ENCODE results near the gene DGLUCY. TPM values are rescaled to one million over a fixed set of nuclear protein-coding genes. Genes with fewer than 3 reads are reported as not detected.

The DGLUCY gene
- total and polyA plus RNA-seq, 2 of the 8 experiments (the other 6 are each of a cell fraction or from before 2014, with no cell fraction given): 24.9 to 31.8 TPM

DNA sequence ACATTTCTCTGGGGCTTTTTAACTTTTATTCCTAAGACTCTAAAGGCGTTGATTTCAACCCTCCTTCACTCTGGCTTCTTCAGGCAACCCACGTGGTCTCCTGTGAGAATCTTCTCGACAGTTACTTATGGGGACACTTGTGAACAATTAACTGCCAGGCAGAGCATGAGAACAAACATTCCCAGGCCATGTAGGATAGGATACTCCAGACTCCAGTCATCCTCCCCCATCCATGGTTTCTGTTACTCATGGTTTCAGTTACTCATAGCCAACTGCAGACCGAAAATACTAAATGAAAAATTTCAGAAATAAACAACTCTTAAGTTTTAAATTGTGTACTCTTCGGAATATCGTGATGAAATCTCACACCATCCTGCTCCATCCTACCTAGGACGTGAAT is 111.2 kb downstream of the DGLUCY start (continued):
- TF ChIP-seq, protein P1, sequence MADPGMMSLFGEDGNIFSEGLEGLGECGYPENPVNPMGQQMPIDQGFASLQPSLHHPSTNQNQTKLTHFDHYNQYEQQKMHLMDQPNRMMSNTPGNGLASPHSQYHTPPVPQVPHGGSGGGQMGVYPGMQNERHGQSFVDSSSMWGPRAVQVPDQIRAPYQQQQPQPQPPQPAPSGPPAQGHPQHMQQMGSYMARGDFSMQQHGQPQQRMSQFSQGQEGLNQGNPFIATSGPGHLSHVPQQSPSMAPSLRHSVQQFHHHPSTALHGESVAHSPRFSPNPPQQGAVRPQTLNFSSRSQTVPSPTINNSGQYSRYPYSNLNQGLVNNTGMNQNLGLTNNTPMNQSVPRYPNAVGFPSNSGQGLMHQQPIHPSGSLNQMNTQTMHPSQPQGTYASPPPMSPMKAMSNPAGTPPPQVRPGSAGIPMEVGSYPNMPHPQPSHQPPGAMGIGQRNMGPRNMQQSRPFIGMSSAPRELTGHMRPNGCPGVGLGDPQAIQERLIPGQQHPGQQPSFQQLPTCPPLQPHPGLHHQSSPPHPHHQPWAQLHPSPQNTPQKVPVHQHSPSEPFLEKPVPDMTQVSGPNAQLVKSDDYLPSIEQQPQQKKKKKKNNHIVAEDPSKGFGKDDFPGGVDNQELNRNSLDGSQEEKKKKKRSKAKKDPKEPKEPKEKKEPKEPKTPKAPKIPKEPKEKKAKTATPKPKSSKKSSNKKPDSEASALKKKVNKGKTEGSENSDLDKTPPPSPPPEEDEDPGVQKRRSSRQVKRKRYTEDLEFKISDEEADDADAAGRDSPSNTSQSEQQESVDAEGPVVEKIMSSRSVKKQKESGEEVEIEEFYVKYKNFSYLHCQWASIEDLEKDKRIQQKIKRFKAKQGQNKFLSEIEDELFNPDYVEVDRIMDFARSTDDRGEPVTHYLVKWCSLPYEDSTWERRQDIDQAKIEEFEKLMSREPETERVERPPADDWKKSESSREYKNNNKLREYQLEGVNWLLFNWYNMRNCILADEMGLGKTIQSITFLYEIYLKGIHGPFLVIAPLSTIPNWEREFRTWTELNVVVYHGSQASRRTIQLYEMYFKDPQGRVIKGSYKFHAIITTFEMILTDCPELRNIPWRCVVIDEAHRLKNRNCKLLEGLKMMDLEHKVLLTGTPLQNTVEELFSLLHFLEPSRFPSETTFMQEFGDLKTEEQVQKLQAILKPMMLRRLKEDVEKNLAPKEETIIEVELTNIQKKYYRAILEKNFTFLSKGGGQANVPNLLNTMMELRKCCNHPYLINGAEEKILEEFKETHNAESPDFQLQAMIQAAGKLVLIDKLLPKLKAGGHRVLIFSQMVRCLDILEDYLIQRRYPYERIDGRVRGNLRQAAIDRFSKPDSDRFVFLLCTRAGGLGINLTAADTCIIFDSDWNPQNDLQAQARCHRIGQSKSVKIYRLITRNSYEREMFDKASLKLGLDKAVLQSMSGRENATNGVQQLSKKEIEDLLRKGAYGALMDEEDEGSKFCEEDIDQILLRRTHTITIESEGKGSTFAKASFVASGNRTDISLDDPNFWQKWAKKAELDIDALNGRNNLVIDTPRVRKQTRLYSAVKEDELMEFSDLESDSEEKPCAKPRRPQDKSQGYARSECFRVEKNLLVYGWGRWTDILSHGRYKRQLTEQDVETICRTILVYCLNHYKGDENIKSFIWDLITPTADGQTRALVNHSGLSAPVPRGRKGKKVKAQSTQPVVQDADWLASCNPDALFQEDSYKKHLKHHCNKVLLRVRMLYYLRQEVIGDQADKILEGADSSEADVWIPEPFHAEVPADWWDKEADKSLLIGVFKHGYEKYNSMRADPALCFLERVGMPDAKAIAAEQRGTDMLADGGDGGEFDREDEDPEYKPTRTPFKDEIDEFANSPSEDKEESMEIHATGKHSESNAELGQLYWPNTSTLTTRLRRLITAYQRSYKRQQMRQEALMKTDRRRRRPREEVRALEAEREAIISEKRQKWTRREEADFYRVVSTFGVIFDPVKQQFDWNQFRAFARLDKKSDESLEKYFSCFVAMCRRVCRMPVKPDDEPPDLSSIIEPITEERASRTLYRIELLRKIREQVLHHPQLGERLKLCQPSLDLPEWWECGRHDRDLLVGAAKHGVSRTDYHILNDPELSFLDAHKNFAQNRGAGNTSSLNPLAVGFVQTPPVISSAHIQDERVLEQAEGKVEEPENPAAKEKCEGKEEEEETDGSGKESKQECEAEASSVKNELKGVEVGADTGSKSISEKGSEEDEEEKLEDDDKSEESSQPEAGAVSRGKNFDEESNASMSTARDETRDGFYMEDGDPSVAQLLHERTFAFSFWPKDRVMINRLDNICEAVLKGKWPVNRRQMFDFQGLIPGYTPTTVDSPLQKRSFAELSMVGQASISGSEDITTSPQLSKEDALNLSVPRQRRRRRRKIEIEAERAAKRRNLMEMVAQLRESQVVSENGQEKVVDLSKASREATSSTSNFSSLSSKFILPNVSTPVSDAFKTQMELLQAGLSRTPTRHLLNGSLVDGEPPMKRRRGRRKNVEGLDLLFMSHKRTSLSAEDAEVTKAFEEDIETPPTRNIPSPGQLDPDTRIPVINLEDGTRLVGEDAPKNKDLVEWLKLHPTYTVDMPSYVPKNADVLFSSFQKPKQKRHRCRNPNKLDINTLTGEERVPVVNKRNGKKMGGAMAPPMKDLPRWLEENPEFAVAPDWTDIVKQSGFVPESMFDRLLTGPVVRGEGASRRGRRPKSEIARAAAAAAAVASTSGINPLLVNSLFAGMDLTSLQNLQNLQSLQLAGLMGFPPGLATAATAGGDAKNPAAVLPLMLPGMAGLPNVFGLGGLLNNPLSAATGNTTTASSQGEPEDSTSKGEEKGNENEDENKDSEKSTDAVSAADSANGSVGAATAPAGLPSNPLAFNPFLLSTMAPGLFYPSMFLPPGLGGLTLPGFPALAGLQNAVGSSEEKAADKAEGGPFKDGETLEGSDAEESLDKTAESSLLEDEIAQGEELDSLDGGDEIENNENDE (IDR thresholded peaks at IDR 0.05; ENCODE audit: insufficient replicate concordance, low read length): no peak
- TF ChIP-seq GTF2F1 (IDR thresholded peaks at IDR 0.05; ENCODE audit: borderline replicate concordance, low read depth, low read length) (no peak), GABPA (IDR thresholded peaks at IDR 0.05; ENCODE audit: borderline replicate concordance, insufficient read depth, low read length) (no peak)
